Ishikawa (cell line): ENCODE data around the gene TMEM131.

Source experiments
- CEBPB ChIP-seq: IDR thresholded peaks from 2 replicates; pipeline ENCODE4 v1.6.1; 2012
- CREB1 ChIP-seq: IDR thresholded peaks from 2 replicates; pipeline ENCODE4 v1.6.1; 2012; ENCODE audit warnings: low read depth
- EGR1 ChIP-seq: IDR thresholded peaks from 2 replicates; pipeline ENCODE4 v1.6.1; 2012
- EP300 ChIP-seq: IDR thresholded peaks from 2 replicates; pipeline ENCODE4 v1.6.1; 2012; ENCODE audit warnings: borderline replicate concordance
- FOXM1 ChIP-seq: IDR thresholded peaks from 2 replicates; pipeline ENCODE4 v1.6.1; 2012; ENCODE audit warnings: low read depth, borderline replicate concordance
- MAX ChIP-seq: IDR thresholded peaks from 2 replicates; pipeline ENCODE4 v1.6.1; 2012
- NFIC ChIP-seq: IDR thresholded peaks from 2 replicates; pipeline ENCODE4 v1.6.1; 2012
- RAD21 ChIP-seq: IDR thresholded peaks from 2 replicates; pipeline ENCODE4 v1.6.1; 2012; ENCODE audit warnings: low read depth
- REST ChIP-seq: IDR thresholded peaks from 2 replicates; pipeline ENCODE4 v1.6.1; 2012; ENCODE audit warnings: low read depth, mild to moderate bottlenecking
- TAF1 ChIP-seq: IDR thresholded peaks from 2 replicates; pipeline ENCODE4 v1.6.1; 2012; ENCODE audit warnings: low read depth, mild to moderate bottlenecking
- TCF12 ChIP-seq: IDR thresholded peaks from 2 replicates; pipeline ENCODE4 v1.6.1; 2012; ENCODE audit warnings: low read depth
- TEAD4 ChIP-seq: IDR thresholded peaks from 2 replicates; pipeline ENCODE4 v1.6.1; 2012
- USF1 ChIP-seq: IDR thresholded peaks from 2 replicates; pipeline ENCODE4 v1.6.1; 2012
- YY1 ChIP-seq: IDR thresholded peaks from 2 replicates; pipeline ENCODE4 v1.6.1; 2012; ENCODE audit warnings: low read depth
- ZBTB7A ChIP-seq: IDR thresholded peaks from 2 replicates; pipeline ENCODE4 v1.6.1; 2012; ENCODE audit warnings: low read depth

The TMEM131 gene

GRCh38 chr2:97759727-97760407 lies 235.9 kb downstream of the TMEM131 start:
- TF ChIP-seq TEAD4: no peak
- TF ChIP-seq EGR1: no peak
- TF ChIP-seq YY1: no peak
- TF ChIP-seq NFIC: no peak
- TF ChIP-seq USF1: no peak

DNA sequence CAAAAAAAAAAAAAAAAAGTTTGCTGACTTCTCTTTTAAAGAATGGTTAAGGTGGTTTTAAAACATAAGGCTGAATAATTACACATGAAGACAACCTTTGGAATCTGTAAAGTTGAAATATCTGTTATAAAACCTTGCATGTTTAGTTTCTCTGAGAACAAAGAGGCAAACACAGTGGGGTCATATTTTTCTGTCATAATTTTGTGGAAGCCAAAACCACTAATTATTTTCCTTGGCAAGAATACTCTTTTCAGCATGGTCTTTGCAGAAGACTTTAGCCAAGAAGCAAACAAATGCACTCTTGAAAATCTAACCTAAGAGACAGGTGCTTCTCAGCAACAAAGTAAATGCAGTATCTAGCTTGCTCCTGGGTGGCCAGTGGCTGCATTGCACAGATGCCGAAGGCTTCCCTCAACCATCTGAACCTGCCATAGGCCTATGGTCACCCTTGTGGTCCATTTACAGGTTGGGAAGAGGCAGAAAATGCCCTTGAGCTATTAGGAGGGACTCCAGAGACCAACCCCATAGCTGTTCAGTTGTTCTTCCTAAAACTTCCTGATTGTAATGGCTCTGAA lies 237.5 kb downstream of the TMEM131 start:
- no peak for TF ChIP-seq EP300
- TF ChIP-seq REST: no peak
- TF ChIP-seq CREB1: no peak
- TF ChIP-seq FOXM1: no peak
- no peak for TF ChIP-seq YY1

- TF ChIP-seq CEBPB (no peak), NFIC (no peak), USF1 (no peak), CREB1 (no peak), REST (no peak), ZBTB7A (no peak), TAF1 (no peak), EGR1 (no peak)
These were observed 238.7 kb downstream of the TMEM131 start for GRCh38 chr2:97757062-97757461.

DNA sequence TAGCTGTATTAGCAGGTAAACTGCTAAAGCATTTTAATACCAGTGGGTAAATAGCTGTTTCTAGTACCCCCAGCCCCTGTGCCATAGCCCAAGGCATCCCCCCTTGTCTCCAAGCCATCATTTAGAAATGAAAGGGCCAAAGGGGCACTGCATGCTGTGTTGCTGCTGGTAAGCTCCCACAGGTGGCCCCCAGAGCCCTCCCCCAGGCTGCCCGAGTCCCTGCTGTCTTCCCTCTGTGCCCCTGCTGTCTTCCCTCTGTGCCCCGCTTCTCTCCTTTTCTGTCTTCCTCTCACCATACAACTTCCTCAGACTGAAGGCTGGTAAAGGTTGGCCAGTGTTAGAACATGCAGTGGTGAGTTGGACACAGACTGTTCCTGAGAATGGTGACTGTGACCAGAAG lies 240.3 kb downstream of the TMEM131 start:
- TF ChIP-seq REST (no peak), EGR1 (no peak), TCF12 (no peak), ZBTB7A (no peak), USF1 (no peak), NFIC (no peak), FOXM1 (no peak), TEAD4 (no peak), TAF1 (no peak), MAX (no peak), EP300 (no peak), CEBPB (no peak), RAD21 (no peak), CREB1 (no peak), YY1 (no peak)
